Measurements from ENCODE around the gene ARAP3.

Gene ARAP3

GRCh38 chr5:141623611-141624010 is 58.4 kb downstream of the ARAP3 start:
- H3K4me3 ChIP-seq (ENCODE audit: control insufficient read depth, low read depth, low read length) = no peak overlapping the region
- DNase-seq (ENCODE audit: low read depth) = peak; percentile 56
- TF ChIP-seq, protein P1, sequence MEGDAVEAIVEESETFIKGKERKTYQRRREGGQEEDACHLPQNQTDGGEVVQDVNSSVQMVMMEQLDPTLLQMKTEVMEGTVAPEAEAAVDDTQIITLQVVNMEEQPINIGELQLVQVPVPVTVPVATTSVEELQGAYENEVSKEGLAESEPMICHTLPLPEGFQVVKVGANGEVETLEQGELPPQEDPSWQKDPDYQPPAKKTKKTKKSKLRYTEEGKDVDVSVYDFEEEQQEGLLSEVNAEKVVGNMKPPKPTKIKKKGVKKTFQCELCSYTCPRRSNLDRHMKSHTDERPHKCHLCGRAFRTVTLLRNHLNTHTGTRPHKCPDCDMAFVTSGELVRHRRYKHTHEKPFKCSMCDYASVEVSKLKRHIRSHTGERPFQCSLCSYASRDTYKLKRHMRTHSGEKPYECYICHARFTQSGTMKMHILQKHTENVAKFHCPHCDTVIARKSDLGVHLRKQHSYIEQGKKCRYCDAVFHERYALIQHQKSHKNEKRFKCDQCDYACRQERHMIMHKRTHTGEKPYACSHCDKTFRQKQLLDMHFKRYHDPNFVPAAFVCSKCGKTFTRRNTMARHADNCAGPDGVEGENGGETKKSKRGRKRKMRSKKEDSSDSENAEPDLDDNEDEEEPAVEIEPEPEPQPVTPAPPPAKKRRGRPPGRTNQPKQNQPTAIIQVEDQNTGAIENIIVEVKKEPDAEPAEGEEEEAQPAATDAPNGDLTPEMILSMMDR (conservative IDR thresholded peaks at IDR 0.05; ENCODE audit: control insufficient read depth, insufficient read depth, low read depth, low read length) = no peak

DNA sequence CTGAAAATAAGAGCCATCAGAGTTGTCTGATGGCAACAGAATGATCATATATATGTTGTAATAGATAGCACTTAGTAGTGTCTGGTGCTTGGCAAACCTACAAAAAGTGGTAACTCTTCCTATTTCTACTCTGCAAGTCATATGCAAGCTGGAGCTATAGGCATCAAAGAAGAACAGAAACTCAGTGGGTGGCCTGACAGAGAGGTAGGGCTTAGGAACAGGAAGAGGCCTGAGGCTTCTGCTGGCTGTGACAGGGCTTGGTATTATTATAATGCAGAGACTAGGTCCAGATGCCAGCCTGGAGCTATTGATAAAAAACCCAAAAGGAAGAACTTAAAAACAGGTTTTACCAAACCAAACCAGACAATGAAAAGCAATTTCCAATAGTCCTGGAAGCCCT is 58.8 kb downstream of the ARAP3 start:
- DNase-seq (ENCODE audit: low read depth) = peak; percentile 26
- H3K4me3 ChIP-seq (ENCODE audit: control insufficient read depth, low read depth, low read length) = no peak overlapping the region
- TF ChIP-seq, protein P1 (conservative IDR thresholded peaks at IDR 0.05; ENCODE audit: control insufficient read depth, insufficient read depth, low read depth, low read length) = no peak

DNA sequence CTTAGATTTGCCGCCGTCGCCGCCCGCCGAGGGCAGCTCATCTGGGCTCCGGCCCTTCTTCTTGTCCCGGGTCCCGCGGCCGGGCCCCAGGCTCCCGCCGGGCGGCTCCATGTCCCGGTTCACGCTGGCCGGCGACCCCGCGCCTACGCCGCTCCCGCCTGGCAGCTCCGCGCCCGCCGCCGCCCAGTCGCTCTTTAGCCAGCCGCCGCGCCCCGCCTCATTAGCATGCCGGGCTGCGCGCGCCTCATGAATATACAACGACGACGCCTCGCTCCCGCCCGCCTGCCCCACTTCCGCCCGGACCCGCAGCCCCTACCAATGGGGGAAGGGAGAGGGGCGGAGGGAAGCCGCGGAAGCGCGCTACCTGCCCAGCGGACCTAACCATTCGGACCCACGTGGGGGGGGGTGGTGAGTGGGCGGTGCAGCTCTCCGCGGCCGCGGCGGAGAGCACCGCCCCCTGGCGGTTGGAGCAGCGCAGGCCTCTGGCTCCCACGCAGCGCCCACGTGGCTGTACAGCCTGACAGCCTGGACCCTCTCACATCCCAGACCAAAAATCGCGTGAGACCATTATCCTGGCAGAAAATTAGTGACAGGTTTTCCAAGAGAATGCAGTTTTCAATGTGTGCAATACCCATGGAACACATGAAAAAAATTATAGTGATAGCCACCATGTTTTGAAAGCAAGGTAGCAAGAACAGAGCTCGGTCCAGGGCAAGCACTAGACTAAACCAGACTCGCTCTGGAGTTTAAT is 63.1 kb downstream of the ARAP3 start, which contains the start of gene DIAPH1:
Gene DIAPH1 (minus strand): TSS at position 197 of the 751 bp plus-strand sequence. CDS start 86 bp downstream, at position 111.
- DNase-seq (ENCODE audit: low read depth) = peak; percentile 93
- TF ChIP-seq, protein P1 (conservative IDR thresholded peaks at IDR 0.05; ENCODE audit: control insufficient read depth, insufficient read depth, low read depth, low read length) = peak; percentile 78
- peak within 1 kb of the TSS; percentile 66 for H3K4me3 ChIP-seq (ENCODE audit: control insufficient read depth, low read depth, low read length)

DNA sequence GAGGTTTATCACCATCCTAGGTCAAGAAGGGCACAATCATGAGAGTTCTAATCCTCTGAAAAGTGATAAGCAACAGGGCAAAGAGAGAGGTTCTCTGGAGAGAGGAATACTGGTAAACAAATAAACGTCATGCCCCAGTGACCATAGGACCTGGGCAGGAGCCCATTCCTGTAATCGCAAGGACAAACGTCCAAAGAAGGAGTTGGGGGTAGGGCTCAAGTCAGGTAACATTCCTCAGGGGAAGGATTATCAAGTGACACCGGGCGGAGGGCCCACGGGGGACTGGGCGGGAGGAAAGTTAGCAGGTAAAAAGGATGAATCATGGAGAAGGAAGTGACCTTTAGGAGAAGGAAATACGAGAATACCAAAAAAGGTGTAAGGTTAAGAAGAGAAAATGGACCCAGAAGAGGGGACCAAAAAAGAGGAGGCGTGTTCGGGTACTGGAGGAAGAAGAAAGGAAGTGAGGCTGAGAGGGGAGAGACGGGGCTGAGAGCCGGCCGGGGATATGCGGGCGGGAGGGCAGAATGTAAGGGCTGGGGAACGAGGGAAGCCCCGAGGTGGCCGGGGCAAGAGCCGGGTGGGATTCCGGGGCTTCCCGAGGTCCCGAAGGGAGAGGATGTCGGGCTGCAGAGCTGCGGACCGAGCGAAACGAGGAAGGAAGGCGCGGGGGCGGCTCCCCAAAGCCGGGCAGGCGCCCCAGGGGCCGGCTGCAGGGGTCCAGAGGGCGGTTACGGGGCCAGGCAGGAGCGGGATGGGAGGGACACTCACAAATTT is 63.8 kb downstream of the ARAP3 start:
- TF ChIP-seq, protein P1 (conservative IDR thresholded peaks at IDR 0.05; ENCODE audit: control insufficient read depth, insufficient read depth, low read depth, low read length) = no peak
- peak overlapping the region; percentile 66 for H3K4me3 ChIP-seq (ENCODE audit: control insufficient read depth, low read depth, low read length)
- peak; percentile 27 for DNase-seq (ENCODE audit: low read depth)

DNA sequence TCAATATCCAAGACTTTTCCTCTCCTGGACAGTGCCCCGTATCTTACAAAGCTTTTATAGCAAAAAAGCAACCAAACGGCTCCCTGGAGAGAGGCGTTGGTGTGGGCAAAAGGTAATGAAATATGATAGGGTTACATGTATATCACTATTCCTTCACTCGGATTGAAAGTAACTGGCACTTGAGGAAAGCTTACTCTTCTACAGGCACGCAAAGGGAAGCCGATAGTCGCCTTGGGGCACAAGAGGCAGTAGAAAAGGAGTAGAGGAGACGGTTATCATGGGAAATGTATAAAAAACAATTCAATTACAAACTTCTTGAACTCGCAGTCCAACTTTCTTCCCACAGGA is 64.4 kb downstream of the ARAP3 start:
- DNase-seq (ENCODE audit: low read depth) = no peak
- TF ChIP-seq, protein P1 (conservative IDR thresholded peaks at IDR 0.05; ENCODE audit: control insufficient read depth, insufficient read depth, low read depth, low read length) = no peak
- H3K4me3 ChIP-seq (ENCODE audit: control insufficient read depth, low read depth, low read length) = peak overlapping the region; percentile 66

GRCh38 chr5:141617128-141617527 is 64.9 kb downstream of the ARAP3 start:
- peak overlapping the region; percentile 66 for H3K4me3 ChIP-seq (ENCODE audit: control insufficient read depth, low read depth, low read length)

More at GRCh38 chr5:141617128-141617527, 64.9 kb downstream of the ARAP3 start:
- peak; percentile 32 for DNase-seq (ENCODE audit: low read depth)
- TF ChIP-seq, protein P1 (conservative IDR thresholded peaks at IDR 0.05; ENCODE audit: control insufficient read depth, insufficient read depth, low read depth, low read length) = no peak

All from fibroblast of mammary gland (primary cell).